ENCODE results near the gene CDK6.

The CDK6 gene

GRCh38 chr7:92682330-92682729 lies 154.0 kb downstream of the CDK6 start:
- Histone ChIP-seq H3K4me3 (ENCODE audit: low read depth, low read length, poor library complexity, severe bottlenecking) (no peak overlapping the region), H3K9ac (ENCODE audit: low read length) (no peak overlapping the region), H3K36me3 (ENCODE audit: insufficient read depth, low read length) (no peaks in the 10 kb centered on the region), H3K9me3 (ENCODE audit: low read length) (no peaks in the 10 kb centered on the region), H3K4me1 (ENCODE audit: insufficient read depth, low read length, severe bottlenecking) (no peaks in the 10 kb centered on the region), H3K4me2 (ENCODE audit: low read length) (no peak overlapping the region), H2AFZ (ENCODE audit: low read length) (no peak overlapping the region), H3K79me2 (ENCODE audit: insufficient read depth, low read length) (no peaks in the 10 kb centered on the region), H3F3A (ENCODE audit: insufficient read depth, low read length) (peaks cover 3% of the 10 kb centered on the region; the same call in 1 of the 2 replicates), H3K9me2 (ENCODE audit: low read depth, low read length) (no peaks in the 10 kb centered on the region), H3K27ac (ENCODE audit: low read depth, low read length, poor library complexity, severe bottlenecking) (no peak overlapping the region), H4K20me1 (ENCODE audit: insufficient read depth, low read length) (no peaks in the 10 kb centered on the region), H3K27me3 (ENCODE audit: insufficient read depth, low read length) (no peaks in the 10 kb centered on the region)
- TF ChIP-seq CTCF (IDR thresholded peaks at IDR 0.05; ENCODE audit: low read length), result no peak
- TF ChIP-seq EZH2 (IDR thresholded peaks at IDR 0.05; ENCODE audit: borderline replicate concordance, low read length), result no peak

GRCh38 chr7:92681633-92682032 lies 154.7 kb downstream of the CDK6 start:
- Histone ChIP-seq H3K4me3 (ENCODE audit: low read depth, low read length, poor library complexity, severe bottlenecking) (no peak overlapping the region), H3K36me3 (ENCODE audit: insufficient read depth, low read length) (no peaks in the 10 kb centered on the region), H4K20me1 (ENCODE audit: insufficient read depth, low read length) (no peaks in the 10 kb centered on the region), H3F3A (ENCODE audit: insufficient read depth, low read length) (peaks cover 3% of the 10 kb centered on the region; the same call in 1 of the 2 replicates), H3K9me2 (ENCODE audit: low read depth, low read length) (no peaks in the 10 kb centered on the region), H3K4me2 (ENCODE audit: low read length) (no peak overlapping the region), H2AFZ (ENCODE audit: low read length) (no peak overlapping the region), H3K4me1 (ENCODE audit: insufficient read depth, low read length, severe bottlenecking) (no peaks in the 10 kb centered on the region), H3K27me3 (ENCODE audit: insufficient read depth, low read length) (no peaks in the 10 kb centered on the region), H3K79me2 (ENCODE audit: insufficient read depth, low read length) (no peaks in the 10 kb centered on the region), H3K9me3 (ENCODE audit: low read length) (no peaks in the 10 kb centered on the region), H3K27ac (ENCODE audit: low read depth, low read length, poor library complexity, severe bottlenecking) (no peak overlapping the region), H3K9ac (ENCODE audit: low read length) (no peak overlapping the region)
- no peak for TF ChIP-seq EZH2 (IDR thresholded peaks at IDR 0.05; ENCODE audit: borderline replicate concordance, low read length)
- no peak for TF ChIP-seq CTCF (IDR thresholded peaks at IDR 0.05; ENCODE audit: low read length)

GRCh38 chr7:92680442-92680841 lies 155.9 kb downstream of the CDK6 start:
- peaks cover 6% of the 10 kb centered on the region for H3K9me2 ChIP-seq (ENCODE audit: low read depth, low read length)
- H3K27ac ChIP-seq (ENCODE audit: low read depth, low read length, poor library complexity, severe bottlenecking), result no peak overlapping the region
- H3K79me2 ChIP-seq (ENCODE audit: insufficient read depth, low read length), result no peaks in the 10 kb centered on the region
- TF ChIP-seq CTCF (IDR thresholded peaks at IDR 0.05; ENCODE audit: low read length), result no peak
- no peak for TF ChIP-seq EZH2 (IDR thresholded peaks at IDR 0.05; ENCODE audit: borderline replicate concordance, low read length)
- no peaks in the 10 kb centered on the region for H3K9me3 ChIP-seq (ENCODE audit: low read length)
- H3K4me2 ChIP-seq (ENCODE audit: low read length), result no peak overlapping the region
- no peaks in the 10 kb centered on the region for H3K27me3 ChIP-seq (ENCODE audit: insufficient read depth, low read length)
- no peak overlapping the region for H2AFZ ChIP-seq (ENCODE audit: low read length)
- H3F3A ChIP-seq (ENCODE audit: insufficient read depth, low read length), result no peaks in the 10 kb centered on the region
- H3K4me1 ChIP-seq (ENCODE audit: insufficient read depth, low read length, severe bottlenecking), result peaks cover under 1% of the 10 kb centered on the region
- H3K9ac ChIP-seq (ENCODE audit: low read length), result no peak overlapping the region
- no peaks in the 10 kb centered on the region for H4K20me1 ChIP-seq (ENCODE audit: insufficient read depth, low read length)
- no peak overlapping the region for H3K4me3 ChIP-seq (ENCODE audit: low read depth, low read length, poor library complexity, severe bottlenecking)
- 0 out of 2 replicates have a peak, but pooled peaks cover 1% of the 10 kb centered on the region for H3K36me3 ChIP-seq (ENCODE audit: insufficient read depth, low read length)

All from OCI-LY1 (cell line).